Dermis microvascular lymphatic vessel endothelial cell (primary cell): ENCODE results near the gene APBB3. TPM values are rescaled to one million over a fixed set of nuclear protein-coding genes. Genes with fewer than 3 reads are reported as not detected.
"Not testable (repeated sequence)": the region's sequence is repeated elsewhere in the genome, so short reads cannot be mapped to it uniquely, and the experiment has no call there.

Experiments used
- DNase-seq, 2 donors: peaks; one replicate each; pipeline versions ENCODE4 v3.0.0 to v3.0.0-alpha.2; 2010; ENCODE audit warnings: low read depth in 2 of 2
- total RNA-seq: library from RNA; depleted of rRNA; stranded (reverse); fragments of >200 nt; gene quantifications from 2 replicates; pipeline ENCODE4 v1.2.1, GENCODE V29; 2014

The APBB3 gene, protein sequence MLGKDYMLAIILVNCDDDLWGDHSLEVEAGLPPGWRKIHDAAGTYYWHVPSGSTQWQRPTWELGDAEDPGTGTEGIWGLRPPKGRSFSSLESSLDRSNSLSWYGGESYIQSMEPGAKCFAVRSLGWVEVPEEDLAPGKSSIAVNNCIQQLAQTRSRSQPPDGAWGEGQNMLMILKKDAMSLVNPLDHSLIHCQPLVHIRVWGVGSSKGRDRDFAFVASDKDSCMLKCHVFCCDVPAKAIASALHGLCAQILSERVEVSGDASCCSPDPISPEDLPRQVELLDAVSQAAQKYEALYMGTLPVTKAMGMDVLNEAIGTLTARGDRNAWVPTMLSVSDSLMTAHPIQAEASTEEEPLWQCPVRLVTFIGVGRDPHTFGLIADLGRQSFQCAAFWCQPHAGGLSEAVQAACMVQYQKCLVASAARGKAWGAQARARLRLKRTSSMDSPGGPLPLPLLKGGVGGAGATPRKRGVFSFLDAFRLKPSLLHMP
- total RNA-seq = 3.3 and 6.6 TPM in 2 replicates

- DNase-seq = peak; percentile 97
Observed at GRCh38 chr5:140564196-140565023, at the start of gene APBB3, which contains the start of gene SLC35A4. Gene APBB3 (minus strand): TSS chr5:140564598. CDS start chr5:140564245, 353 bp downstream. Gene SLC35A4 (plus strand): TSS chr5:140564828. CDS start chr5:140567170, 2,342 bp downstream.

- peak in 1 of 2 donors; percentile 61 for DNase-seq
Observed at GRCh38 chr5:140611020-140611521, 46.7 kb upstream of the APBB3 start.

- DNase-seq = peak in 1 of 2 donors; percentile 56
Observed at GRCh38 chr5:140609126-140609525, 44.7 kb upstream of the APBB3 start.

DNA sequence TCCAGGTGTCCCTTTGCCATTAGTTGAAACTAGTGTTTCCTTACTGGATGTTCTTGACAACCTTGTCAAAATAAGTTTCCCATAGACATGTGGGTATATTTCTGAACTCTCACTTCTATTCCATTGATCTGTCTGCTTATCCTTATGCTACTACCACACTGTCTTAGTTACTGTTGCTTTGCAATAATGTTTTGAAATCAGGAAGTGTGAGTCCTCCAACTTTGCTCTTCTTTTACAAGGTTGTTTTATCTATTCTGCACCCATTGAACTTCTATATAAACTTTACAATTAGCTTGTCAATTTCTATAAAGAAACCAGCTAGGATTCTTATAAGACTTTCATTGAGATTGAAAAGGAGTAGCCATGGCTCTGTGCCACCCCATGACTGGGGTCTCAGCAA, 44.3 kb upstream of the APBB3 start:
- DNase-seq = no peak

- no peak for DNase-seq
Observed at GRCh38 chr5:140607031-140607430, 42.6 kb upstream of the APBB3 start.

- no peak for DNase-seq
Observed at GRCh38 chr5:140605879-140606278, 41.5 kb upstream of the APBB3 start.

DNA sequence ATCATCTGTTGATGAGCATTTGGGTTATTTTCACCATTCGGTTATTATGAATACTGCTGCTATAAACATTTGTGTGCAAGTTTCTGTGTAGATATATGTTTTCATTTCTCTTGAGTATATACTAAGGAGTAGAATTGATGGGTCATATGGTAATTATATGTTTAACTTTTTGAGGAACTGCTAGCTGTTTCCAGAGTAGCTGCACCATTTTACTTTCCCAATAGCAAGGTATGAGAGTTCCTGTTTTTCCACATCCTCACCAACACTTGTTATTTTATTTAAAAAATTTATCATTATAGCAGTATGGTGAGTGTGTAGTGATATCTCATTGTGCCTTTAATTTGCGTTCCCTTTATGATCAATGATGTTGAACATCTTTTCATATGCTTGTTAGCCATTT, 39.3 kb upstream of the APBB3 start:
- no peak for DNase-seq

- not testable (repeated sequence) for DNase-seq
Observed at GRCh38 chr5:140603446-140603698, 39.0 kb upstream of the APBB3 start.

GRCh38 chr5:140602147-140602546, 37.7 kb upstream of the APBB3 start:
- DNase-seq = no peak

DNA sequence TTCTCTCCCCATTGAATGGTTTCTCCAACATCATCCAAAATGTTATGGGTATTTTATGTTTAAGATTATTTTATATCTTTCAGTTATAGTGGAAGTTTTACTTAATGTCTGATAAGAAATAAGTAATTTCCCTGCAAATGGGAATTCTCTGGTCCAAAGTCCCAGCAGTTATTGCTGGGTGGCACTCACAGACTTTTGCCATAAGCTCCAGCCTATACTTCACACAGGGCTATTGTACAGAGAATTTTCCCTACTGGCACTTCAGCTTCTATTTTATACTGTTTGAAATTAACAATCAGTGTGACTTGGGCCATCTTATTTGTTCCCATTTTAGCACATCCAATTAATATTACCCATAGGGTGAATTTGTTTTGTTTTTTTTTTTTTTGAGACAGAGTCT, 35.7 kb upstream of the APBB3 start:
- DNase-seq = no peak

DNA sequence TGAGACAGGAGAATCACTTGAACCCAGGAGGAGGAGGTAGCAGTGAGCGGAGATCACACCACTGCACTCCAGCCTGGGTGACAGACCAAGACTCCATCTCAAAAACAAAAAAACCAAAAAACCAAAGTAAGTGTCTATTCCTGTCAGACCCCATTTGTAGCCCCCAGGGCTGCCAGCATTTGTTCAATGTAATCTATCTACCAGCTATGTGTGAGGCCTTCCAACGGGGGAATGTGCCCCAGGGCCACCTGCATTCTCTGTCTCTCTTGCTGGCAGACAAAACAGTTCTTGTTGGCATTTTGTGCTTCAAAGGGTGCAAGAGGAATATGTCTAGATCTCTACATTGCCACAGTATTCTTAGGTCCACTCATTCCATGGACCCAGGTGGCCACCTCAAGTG, 34.4 kb upstream of the APBB3 start:
- no peak for DNase-seq

- no peak for DNase-seq
Observed at GRCh38 chr5:140596321-140596741, 31.9 kb upstream of the APBB3 start.

DNA sequence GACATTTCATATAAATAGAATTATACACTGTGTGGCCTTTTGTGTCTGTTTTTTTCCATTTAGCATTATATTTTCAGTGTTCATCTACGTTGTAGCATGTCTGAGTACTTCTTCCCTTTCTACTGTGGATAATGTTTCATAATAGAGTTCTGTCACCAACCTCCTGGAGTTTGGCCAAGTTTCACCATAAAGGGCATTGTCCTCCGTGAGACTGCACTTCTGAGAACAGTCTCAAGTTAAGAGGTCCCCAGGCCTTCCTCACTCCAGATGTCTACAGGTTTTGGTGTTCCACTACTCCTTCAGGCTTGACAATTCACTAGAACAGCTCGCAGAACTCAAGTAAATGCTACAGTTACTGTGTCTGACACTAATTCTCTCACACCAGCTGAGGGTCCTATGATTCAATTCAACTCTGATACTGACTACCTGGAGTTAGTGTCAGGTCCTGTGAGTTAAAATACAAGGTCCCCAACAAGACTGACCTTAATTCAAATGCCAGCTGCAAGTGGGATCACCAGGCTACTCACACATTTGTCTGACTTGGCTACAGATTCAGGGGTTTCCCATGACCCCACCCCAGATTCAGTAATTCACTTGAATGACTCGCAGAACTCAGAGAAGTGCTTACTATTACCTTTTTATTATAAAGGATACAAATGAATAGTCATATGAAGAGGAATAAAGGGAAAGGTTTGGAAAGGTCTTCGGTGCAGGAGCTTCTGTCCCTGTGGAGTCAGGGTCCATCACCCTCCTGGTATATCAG, 31.3 kb upstream of the APBB3 start:
- peak in 1 of 2 donors; percentile 35 for DNase-seq

DNA sequence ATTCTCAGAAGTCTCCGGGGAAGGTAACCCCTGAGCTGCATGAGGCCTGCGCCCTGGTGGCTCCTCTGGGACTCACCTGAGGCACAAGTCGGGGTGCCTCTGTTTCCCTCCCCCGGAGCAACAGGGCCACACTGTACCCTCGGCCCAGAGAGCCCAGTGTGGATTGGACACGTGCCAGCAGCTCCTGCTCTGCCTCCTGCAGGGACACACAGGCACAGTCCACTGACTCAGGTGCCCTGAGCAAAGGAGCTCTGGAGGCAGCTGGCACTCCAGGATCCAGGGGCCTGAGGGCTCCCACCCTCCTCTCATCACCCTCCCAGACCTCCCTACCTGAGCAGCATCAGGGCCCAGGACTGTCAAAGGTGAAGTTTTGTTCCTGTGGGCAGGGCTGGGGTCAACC, 29.8 kb upstream of the APBB3 start:
- no peak for DNase-seq

DNA sequence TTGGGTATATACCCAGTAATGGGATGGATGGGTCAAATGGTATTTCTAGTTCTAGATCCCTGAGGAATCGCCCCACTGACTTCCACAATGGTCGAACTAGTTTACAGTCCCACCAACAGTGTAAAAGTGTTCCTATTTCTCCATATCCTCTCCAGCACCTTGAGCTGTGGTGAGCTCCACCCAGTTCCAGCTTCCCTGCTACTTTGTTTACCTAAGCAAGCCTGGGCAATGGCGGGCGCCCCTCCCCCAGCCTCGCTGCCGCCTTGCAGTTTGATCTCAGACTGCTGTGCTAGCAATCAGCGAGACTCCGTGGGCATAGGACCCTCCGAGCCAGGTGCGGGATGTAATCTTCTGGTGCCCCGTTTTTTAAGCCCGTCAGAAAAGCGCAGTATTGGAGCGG, 28.7 kb upstream of the APBB3 start:
- not testable (repeated sequence) for DNase-seq

- no peak for DNase-seq
Observed at GRCh38 chr5:140591747-140592372, 27.5 kb upstream of the APBB3 start.

- no peak for DNase-seq
Observed at GRCh38 chr5:140590861-140591260, 26.5 kb upstream of the APBB3 start.

GRCh38 chr5:140588311-140589070, 24.1 kb upstream of the APBB3 start:
- peak; percentile 37 to 70 for DNase-seq

- no peak for DNase-seq
Observed at GRCh38 chr5:140587495-140587894, 23.1 kb upstream of the APBB3 start.

- not testable (repeated sequence) for DNase-seq
Observed at GRCh38 chr5:140579188-140579747, 14.9 kb upstream of the APBB3 start.
